ENCODE results near the gene KLHL40.

- TF ChIP-seq, protein P1, sequence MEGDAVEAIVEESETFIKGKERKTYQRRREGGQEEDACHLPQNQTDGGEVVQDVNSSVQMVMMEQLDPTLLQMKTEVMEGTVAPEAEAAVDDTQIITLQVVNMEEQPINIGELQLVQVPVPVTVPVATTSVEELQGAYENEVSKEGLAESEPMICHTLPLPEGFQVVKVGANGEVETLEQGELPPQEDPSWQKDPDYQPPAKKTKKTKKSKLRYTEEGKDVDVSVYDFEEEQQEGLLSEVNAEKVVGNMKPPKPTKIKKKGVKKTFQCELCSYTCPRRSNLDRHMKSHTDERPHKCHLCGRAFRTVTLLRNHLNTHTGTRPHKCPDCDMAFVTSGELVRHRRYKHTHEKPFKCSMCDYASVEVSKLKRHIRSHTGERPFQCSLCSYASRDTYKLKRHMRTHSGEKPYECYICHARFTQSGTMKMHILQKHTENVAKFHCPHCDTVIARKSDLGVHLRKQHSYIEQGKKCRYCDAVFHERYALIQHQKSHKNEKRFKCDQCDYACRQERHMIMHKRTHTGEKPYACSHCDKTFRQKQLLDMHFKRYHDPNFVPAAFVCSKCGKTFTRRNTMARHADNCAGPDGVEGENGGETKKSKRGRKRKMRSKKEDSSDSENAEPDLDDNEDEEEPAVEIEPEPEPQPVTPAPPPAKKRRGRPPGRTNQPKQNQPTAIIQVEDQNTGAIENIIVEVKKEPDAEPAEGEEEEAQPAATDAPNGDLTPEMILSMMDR (conservative IDR thresholded peaks at IDR 0.05; ENCODE audit: low read depth, low read length), result no peak
- no peak for TF ChIP-seq EZH2 (IDR thresholded peaks at IDR 0.05; ENCODE audit: borderline replicate concordance, low read depth, low read length, poor library complexity, severe bottlenecking)
Observed at GRCh38 chr3:42663581-42664437, 21.5 kb upstream of the KLHL40 start.
